NCI-H1417 (cell line): Measurements from ENCODE around the gene CD300E.
"Not testable (repeated sequence)": the region's sequence is repeated elsewhere in the genome, so short reads cannot be mapped to it uniquely, and the experiment has no call there.

Experiments
- DNase-seq, 3 experiments: peaks; one replicate each; lab custom pipeline; 2025; lab: John Stamatoyannopoulos, UW

CD300E gene, protein sequence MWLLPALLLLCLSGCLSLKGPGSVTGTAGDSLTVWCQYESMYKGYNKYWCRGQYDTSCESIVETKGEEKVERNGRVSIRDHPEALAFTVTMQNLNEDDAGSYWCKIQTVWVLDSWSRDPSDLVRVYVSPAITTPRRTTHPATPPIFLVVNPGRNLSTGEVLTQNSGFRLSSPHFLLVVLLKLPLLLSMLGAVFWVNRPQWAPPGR

DNA sequence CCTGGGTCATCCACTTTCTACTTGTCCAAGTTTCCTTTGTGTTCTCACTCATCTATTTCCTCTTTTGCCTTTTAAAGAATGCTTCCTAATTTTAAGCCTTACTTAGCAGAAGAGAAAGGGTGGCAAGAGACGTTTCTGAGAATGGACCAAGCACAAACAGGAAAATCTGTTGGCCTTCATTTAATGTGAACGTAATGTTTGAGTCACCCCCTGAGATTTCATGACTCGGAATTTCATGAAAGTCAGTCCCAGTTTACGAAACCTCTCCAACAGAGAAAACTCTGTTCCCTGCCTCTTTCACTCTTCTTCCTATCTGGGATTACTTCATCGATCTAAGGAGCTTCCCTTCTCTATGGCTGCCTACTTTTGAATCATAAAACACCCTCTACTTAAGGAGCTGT, at the start of gene CD300E:
CD300E (minus strand) TSS at position 46 of the 401 bp plus-strand sequence. CDS start 117 bp downstream, outside the sequence.
- no peak for DNase-seq

GRCh38 chr17:74671031-74671771, 47.7 kb upstream of the CD300E start:
- no peak for DNase-seq

DNA sequence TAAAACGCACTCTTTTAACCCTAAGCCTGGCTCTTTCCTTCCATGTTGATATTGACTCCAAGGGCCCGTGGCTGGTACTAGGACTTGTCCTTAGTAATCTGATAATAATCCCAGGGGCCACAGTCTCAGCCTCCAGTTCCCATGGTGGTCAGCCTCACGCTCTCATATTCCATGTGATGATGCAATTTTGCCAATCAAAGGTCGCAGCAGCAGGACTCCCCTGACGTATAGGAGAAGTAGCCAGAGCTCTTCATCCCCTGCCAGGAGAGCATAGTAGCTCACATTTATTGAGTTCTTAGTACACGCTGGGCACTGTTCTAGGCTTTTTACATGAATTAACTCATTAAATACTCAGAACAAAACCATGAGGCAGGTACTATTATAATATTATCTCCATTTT, 46.8 kb upstream of the CD300E start:
- DNase-seq: no peak

GRCh38 chr17:74663561-74663960, 40.0 kb upstream of the CD300E start:
- peak in 1 of 3 experiments; percentile 3 for DNase-seq

- no peak for DNase-seq
These were observed 36.4 kb upstream of the CD300E start for GRCh38 chr17:74659889-74660288.

DNA sequence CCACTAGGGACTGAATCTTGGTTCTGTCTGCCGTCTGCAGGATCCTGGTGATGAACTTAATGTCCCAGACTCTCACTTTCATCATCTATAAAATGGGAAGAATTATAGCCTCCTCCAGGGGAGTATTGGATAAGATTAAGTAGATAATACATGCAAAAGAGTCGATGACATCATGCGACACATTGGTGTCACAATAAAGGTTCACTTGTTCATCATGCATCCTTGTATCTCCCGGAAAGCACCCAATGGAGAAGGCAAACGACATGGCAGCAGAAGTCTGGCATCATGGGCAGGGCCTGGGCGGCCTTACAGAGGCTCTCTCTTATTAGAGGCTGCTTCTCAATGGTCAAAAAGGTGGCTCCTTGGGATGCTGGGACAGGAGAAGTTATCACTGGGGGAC, 35.1 kb upstream of the CD300E start:
- DNase-seq: no peak

DNA sequence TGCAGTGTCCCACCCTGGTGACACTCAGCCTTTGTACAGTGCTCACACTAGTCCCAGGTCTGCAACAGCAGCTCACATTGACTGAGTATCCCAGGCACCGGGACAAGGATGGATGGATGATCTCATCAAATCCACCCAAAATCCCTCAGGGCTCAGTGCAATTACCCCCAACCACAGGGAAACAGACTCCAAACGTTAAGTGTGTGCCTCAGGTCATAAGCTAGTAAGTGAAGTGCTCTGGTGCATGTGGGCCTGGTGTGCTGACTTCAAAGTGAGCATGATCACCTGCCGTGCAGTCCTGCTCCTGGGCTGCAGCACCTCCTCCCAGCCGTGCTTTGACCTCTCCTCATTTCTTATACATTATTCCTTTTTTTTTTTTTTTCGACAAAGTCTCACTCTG, 31.2 kb upstream of the CD300E start:
- DNase-seq: peak in 2 of 3 experiments; percentile 10 to 51

GRCh38 chr17:74652020-74652419, 28.5 kb upstream of the CD300E start:
- DNase-seq: no peak

GRCh38 chr17:74649909-74650308, 26.4 kb upstream of the CD300E start:
- DNase-seq: no peak

DNA sequence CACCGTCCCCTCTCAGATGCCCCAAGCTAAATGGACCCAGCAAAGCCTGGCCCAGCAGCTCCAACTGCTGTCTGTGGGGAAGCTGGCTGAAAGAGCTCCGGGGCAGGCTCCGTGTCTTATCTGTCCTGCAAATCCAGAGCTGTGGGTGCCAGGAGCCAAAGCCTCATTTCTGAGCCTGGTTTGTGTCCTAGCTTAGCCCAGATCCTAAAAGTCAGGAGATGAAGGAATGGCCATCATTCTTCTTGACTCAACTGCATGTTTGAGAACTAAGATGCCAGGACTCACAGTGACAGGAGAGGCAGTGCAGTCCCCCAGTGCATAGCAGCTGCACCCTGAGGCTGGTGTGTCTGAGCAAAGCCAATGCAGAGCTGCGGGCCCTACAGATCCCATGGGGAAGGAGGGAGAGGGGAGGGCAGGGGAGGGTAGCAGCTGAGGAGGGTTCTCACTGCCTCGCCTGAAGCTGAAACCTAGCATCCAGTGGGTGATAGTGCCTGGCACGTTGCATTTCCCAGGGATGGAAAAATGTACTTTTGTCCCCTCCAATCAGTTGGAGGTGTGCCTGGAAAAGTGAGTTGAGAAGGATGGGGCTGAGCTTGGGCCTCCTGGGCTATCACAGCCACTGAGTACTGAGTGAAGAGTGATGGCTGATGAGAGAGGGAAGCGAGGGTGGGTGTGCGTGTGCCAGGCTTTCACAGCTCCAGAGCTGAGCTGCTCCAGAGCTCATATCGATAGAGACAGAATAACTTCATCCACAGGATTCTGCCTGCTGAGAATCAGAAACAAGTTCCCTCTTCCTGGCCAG, 24.5 kb upstream of the CD300E start:
- DNase-seq: no peak

GRCh38 chr17:74646231-74646630, 22.7 kb upstream of the CD300E start:
- DNase-seq: peak in 2 of 3 experiments; percentile 18 to 41

GRCh38 chr17:74645010-74645409, 21.5 kb upstream of the CD300E start:
- no peak for DNase-seq

DNA sequence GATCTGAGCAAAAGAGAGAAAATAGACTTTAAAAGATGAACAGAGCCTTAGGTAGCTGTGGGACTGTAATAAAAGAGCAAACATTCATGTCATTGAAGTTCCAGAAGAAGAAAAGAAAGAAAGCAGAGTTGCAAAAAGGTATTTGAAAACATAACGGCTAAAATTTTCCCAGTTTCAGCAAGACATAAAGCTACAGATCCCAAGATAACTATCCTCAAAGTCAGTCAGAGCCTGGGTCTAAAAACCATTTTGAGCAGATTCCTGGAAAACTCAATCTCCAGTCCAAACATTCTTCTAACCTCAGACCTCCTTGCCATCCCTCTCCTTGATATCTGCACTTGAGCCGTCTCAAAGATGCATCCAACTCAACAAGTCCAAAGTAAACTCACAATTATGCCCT, 20.9 kb upstream of the CD300E start:
- DNase-seq: no peak

GRCh38 chr17:74643826-74644225, 20.3 kb upstream of the CD300E start:
- no peak for DNase-seq

DNA sequence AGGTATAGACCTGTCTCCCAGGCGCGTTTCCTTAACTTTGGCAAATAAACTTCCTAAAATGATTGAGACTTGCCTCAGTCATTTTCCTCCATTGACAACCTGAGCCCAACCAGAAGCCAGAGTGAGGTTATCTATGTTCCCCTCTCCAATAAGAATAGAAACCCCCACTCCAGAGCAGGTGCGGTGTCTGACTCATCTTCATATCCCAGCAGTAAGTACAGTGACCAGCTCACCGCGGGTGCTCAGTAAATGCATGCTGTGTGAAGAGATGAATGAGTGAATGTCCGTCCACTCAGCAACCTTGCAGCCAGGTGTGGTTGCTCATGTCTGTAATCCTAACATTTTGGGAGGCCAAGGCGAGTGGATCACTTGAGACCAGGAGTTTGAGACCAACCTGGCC, 19.5 kb upstream of the CD300E start:
- DNase-seq: no peak

DNA sequence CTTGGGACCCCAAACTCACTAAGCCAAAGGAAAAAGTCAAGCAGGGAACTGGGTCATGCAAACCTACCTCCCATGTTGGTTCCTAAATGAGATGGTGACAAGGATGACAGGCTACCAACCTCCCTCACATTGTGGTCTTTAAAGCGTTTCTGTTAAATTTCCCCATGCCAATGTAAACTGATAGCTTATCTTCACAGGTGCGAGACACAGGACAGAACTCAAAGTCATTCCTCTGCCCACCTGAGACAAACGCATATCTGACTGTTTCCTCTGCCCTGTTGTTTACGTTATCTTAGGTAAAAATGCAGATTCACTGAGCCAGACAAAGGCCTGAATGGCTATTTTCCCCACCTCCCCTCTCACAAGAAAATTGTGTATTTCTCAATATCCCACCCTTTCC, 19.0 kb upstream of the CD300E start:
- DNase-seq: no peak

GRCh38 chr17:74641958-74642298, 18.4 kb upstream of the CD300E start:
- no peak for DNase-seq

- no peak for DNase-seq
These were observed 17.9 kb upstream of the CD300E start for GRCh38 chr17:74641224-74641957.

GRCh38 chr17:74639704-74640151, 16.2 kb upstream of the CD300E start:
- DNase-seq: no peak

- DNase-seq: peak in 1 of 3 experiments; percentile 7
These were observed 14.4 kb upstream of the CD300E start for GRCh38 chr17:74637926-74638325.

DNA sequence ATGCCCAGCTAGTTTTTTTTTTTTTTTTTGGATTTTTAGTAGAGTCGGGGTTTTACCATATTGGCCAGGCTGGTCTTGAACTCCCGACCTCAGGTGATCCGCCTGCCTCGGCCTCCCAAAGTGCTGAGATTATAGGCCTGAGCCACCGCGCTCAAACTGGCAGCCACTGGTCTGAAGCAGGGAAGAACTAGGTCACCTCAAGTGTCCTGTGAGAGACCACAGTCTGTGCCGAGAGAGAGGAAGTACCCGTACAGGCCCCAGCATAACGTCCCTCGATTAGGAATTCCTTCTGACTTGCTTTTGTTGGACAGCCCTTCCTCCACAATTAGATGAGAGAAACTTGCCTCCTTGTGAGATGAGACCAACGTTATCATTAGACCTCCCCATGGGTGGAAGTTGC, 13.7 kb upstream of the CD300E start:
- no peak for DNase-seq

DNA sequence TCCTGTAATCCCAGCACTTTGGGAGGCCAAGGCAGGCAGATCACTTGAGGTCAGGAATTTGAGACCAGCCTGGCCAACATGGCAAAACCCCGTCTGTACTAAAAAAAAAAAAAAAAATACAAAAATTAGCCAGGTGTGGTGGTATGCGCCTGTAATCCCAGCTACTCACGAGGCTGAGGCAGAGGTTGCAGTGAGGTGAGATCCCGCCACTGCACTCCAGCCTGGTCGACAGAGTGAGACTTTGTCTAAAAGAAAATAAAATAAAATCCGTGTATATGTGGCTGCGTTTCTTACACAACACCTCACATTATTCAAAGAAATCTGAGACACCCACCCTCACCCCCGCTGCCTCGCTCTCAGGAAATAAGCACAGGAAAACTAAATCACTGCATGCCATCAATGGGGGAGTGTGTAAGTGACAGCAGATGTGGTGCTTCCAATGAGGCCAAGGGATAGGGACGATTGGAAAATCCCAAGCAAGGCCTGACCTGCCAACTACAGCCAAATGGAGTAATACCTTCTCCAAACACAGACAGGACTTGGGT, 13.1 kb upstream of the CD300E start:
- not testable (repeated sequence) for DNase-seq
